Stimulated activated CD8-positive, alpha-beta memory T cell treated with anti-CD3 and anti-CD28 coated beads, Interleukin-2, amount 100 ng/mL, for 48 hours (primary cell): ENCODE data around the gene NTPCR.
"Not testable (repeated sequence)": the region's sequence is repeated elsewhere in the genome, so short reads cannot be mapped to it uniquely, and the experiment has no call there.

Source experiments
- DNase-seq, 2 donors: peaks; one replicate each; pipeline ENCODE4 v3.0.0-alpha.2; 2020; ENCODE audit warnings: low read depth in 2 of 2

NTPCR gene, protein sequence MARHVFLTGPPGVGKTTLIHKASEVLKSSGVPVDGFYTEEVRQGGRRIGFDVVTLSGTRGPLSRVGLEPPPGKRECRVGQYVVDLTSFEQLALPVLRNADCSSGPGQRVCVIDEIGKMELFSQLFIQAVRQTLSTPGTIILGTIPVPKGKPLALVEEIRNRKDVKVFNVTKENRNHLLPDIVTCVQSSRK

GRCh38 chr1:232950197-232951176 is at the start of gene NTPCR:
Gene NTPCR, plus strand, starts transcription at chr1:232950611. Its CDS starts 100 bp downstream, at chr1:232950711.
- peak; percentile 93 to 96 for DNase-seq

GRCh38 chr1:232900818-232901217 is 49.6 kb upstream of the NTPCR start:
- DNase-seq = no peak

- DNase-seq = no peak
These were observed 49.2 kb upstream of the NTPCR start for GRCh38 chr1:232901255-232901654.

DNA sequence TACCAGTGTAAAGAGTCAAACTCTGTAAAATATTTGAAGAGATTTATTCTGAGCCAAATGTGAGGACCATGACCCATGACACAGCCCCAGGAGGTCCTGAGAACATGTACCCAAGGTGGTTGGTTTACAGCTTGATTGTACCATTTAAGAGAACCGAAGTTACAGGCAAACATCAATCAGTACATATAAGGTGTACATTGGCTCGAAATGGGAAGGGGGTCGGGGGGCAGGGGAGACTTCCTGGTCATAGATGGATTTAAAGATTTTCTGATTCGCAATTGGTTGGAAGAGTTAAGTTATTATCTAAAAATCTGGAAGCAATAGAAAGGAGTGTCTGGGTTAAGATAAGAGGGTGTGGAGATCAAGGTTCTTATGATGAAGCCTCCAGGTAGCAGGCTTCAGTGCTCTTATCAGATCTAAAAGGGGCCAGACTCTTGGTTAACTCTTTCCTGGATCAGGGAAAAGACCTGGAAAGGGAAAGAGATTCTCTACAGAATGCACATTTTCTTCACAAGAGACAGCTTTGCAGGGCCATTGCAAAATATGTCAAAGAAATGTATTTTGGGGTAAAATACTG is 47.5 kb upstream of the NTPCR start:
- DNase-seq = no peak

GRCh38 chr1:232904131-232904530 is 46.3 kb upstream of the NTPCR start:
- DNase-seq = no peak

- DNase-seq = no peak
These were observed 45.8 kb upstream of the NTPCR start for GRCh38 chr1:232904566-232904965.

GRCh38 chr1:232905331-232906034 is 44.9 kb upstream of the NTPCR start:
- no peak for DNase-seq

DNA sequence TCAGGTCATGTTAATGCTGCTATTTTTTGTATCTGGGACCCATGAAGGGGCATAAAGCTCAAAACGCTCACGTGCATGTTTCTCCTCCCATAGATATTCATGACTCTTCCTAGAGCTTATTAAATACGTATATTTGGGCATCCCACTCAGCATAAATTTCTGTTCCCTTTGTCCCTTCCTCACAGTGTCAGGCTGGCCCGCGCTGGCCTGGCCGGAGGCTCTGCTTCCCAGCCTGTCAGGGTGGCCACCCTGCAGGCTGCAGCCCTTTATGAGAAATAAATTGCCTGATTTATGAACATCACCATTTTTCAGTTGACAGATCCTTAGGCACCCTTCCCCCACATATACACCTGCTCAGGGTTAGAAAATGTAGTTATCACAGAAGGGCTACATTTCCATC is 44.0 kb upstream of the NTPCR start:
- DNase-seq = no peak

DNA sequence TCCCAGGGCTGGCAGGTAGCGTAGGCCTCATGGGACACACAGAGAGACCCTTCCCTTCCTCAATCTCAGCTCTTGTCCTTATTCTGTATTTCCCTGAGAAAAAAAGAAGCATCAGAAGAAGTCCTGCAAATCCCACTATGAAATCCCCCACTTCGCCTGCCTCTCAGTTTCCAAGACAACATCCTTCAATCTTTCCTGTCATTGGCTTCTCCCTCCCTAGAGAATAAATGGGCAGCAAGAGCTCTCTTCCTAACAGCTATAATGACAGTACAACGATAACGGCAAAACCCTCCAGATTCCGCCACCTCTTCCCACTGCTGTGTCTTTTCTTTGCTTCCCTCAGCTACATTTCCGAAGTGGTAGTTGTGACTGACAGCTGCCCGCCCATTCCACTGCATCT is 41.6 kb upstream of the NTPCR start:
- no peak for DNase-seq

DNA sequence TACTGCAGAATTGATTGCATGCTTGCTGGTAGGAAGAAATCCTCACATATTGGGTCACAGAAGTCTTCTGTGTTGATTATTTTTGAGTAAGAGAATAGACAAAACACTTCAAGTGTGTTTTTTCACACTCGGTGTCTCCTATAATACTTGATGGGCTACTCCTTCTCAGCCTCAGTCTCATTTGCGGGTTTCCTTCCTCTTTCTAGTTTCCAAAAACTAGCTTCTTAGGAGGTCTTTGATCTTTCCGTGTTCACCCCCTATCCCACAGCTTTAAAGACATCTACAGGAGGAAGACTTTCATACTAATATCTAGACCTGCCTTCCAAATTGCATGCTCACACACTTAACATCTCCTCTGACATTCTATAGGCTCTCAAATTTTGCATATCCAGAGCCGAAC is 40.7 kb upstream of the NTPCR start:
- DNase-seq = no peak

- DNase-seq = no peak
These were observed 39.3 kb upstream of the NTPCR start for GRCh38 chr1:232911027-232911599.

- no peak for DNase-seq
These were observed 37.4 kb upstream of the NTPCR start for GRCh38 chr1:232912845-232913580.

DNA sequence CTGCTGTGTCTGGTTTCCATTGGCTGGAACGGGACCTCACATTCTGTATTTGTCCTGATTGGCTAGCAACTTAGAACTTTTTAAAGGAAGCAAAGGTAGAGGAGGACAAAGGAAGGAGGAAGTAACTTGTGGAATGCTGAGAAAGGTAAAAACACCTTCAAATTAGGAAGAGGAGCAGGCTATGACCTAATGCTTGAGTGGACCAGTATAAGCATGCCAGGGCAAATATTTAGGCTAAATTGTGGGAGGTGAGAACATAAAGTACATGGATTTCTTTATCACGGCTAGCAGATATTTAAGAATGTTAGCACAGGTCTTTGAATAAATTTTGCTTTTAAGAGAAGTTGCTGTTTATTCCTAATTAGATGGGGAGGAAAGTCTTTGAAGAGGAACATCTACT is 36.1 kb upstream of the NTPCR start:
- not testable (repeated sequence) for DNase-seq

DNA sequence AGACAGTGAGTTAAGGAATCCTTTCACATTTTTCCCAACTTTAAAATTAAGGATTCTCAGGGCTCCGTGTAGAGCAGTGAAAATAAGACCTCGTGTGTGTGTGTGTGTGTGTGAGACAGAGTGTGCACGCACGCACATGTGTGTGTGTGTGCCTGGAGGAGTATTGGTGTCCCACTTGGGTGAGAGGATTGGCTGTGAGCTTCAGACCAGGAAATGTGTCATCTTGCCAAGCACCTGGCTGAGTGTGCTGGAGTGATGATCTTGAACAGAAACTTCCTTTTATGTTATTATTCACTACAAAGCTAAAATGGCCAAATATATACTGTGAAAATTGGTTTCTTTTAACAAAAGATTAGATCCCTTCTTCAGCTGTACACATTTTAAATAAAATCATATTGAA is 35.2 kb upstream of the NTPCR start:
- no peak for DNase-seq

DNA sequence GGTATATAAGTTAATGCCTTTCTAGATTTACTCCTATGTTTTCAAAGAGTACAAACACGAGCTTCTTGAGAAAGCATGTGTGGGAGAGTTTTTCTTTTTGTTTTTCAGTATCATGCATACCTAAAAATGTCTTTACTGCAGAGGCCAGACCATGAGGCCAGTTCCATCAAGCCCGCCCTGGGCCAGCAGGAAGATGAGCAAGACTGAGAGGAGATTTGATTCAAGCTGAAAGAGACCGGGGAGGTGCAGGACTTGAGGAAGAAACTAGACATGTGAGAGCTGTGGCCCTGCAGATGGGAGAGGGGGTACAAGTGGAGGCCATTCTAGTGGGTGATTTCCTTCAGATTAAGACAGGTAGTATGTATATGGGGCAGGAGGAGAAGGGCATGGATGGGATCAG is 33.4 kb upstream of the NTPCR start:
- no peak for DNase-seq

GRCh38 chr1:232921381-232921780 is 29.0 kb upstream of the NTPCR start:
- DNase-seq = no peak

DNA sequence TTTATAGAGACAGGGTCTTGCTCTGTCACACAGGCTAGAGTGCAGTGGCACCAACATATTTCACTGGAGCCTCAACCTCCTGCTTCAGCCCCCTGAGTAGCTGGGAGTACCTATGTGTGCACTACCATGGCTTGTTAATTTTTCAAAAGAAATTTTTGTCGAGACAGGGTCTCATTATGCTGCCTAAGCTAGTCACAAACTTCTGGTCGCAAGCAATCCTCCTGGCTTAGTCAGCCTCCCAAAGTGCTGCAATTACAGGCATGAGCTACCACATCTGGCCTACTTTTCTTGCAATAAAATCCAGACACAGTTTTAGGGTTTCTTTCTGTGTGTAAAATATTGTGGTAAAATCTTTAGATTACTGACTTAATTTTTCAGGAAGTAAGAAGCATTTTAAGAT is 27.9 kb upstream of the NTPCR start:
- no peak for DNase-seq

- peak in 1 of 2 donors; percentile 19 for DNase-seq
These were observed 26.5 kb upstream of the NTPCR start for GRCh38 chr1:232923739-232924386.

GRCh38 chr1:232924874-232925273 is 25.5 kb upstream of the NTPCR start:
- no peak for DNase-seq

DNA sequence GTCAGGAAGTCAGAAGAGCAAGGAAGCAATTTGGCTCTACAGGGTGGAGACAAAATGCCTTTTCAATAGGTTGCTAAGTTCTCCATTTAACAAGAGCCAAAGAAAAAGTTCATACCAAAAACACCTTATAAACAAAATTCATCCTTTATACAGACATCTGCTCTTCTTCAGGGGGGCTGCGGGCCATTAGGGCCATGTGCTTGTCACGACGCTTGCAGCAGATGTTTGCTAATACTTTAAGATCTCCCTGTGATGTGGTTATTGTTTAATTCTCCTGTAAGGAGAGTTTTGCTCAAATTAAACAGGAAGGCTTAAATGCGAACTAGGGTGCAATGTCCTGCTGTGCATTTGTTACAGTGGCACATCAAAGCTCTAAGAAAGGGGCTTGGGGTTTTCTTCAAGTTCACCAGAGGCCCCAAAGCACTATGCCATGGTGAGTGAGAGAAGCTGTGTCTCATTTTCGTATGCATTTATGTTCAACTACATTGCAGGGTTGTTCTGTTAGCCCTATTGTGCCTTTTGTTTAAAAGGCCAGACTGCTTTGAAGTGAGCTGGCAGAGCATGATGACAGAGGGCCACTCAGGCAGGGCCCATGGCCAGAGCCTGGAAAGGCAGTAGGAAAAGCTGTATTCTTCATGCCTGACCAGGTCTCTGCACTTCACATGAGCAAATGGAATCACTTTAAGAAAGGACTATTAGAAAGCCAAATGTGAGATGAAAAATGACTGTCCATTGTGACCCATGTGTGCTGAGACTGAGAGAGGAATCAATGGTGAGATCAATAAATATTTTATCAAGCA is 24.8 kb upstream of the NTPCR start:
- DNase-seq = no peak
